GM21360 (cell line): ENCODE measurements around the gene PPP1R1C.

Experiments
- ATAC-seq: cut with Tn5 transposase; IDR thresholded peaks from one replicate; pipeline ENCODE4 v1.9.1; 2021; ENCODE audit warnings: mild to moderate bottlenecking, moderate library complexity; ENCODE audit not compliant: unreplicated experiment

Gene PPP1R1C

DNA sequence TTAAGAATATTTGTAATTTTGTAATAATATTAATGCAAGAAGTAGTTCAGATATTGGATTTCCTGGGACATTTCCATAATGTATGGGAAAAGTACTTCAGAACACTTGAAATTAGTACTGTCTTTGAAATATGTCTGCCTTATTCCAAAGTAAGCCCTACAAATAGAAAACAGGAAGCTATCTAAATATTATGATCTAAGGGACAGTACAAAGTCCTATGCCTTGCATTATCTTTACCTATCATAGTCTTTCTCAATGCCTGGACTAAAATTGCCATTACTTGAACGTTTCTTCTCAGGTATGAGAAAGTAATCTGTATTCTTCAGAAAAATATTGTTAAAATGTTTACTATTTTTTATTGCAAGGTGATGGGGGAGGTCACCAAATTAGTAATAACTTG is 113.0 kb downstream of the PPP1R1C start:
- ATAC-seq, result no peak

DNA sequence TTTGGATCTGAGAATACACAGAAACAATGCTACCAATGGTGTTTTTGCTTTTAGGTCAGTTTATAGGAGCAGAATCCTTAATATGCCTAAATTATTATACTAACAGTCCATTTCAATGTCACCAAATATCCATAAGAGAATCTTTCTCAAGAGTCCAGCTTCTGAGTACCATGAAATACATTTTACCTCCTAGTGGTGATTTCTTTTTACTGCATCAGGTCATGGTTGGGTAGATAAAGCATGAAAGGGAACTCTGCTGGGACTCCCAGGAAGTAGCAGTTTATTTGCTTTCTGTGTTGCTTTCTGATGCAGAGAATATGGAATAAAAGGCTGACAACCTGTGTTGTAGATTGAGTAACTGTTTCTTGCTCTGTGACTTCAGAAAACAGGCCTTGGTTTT is 115.6 kb downstream of the PPP1R1C start:
- ATAC-seq, result peak; percentile 54

GRCh38 chr2:182103526-182103925 is 117.9 kb downstream of the PPP1R1C start:
- no peak for ATAC-seq

- ATAC-seq, result no peak
Observed at GRCh38 chr2:182110347-182110746, 124.7 kb downstream of the PPP1R1C start.

GRCh38 chr2:182113334-182113733 is 127.7 kb downstream of the PPP1R1C start:
- no peak for ATAC-seq

GRCh38 chr2:182115258-182115657 is 129.6 kb downstream of the PPP1R1C start:
- no peak for ATAC-seq

- no peak for ATAC-seq
Observed at GRCh38 chr2:182116774-182117173, 131.1 kb downstream of the PPP1R1C start.

DNA sequence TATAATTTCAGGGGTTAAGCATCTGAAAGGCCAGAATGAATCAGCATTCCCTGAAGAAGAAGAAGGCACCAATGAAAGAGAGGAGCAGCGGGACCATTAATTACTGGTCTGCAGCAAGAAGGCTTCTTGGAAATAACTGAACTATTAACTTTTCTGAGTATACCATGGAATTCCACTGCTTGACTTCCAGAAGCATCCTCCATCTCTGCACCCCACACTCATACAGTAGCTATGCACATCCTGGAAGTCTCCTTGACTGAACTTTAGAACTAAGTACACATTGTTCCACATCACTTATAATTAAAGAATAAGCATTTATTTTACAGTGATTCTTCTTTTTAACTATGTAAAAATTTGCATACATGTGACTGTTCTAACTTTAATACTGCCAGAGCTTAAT is 131.5 kb downstream of the PPP1R1C start:
- no peak for ATAC-seq

- no peak for ATAC-seq
Observed at GRCh38 chr2:182128821-182129707, 143.4 kb downstream of the PPP1R1C start.

GRCh38 chr2:182132605-182133004 is 147.0 kb downstream of the PPP1R1C start:
- no peak for ATAC-seq

GRCh38 chr2:182133195-182133891 is 147.7 kb downstream of the PPP1R1C start:
- no peak for ATAC-seq

DNA sequence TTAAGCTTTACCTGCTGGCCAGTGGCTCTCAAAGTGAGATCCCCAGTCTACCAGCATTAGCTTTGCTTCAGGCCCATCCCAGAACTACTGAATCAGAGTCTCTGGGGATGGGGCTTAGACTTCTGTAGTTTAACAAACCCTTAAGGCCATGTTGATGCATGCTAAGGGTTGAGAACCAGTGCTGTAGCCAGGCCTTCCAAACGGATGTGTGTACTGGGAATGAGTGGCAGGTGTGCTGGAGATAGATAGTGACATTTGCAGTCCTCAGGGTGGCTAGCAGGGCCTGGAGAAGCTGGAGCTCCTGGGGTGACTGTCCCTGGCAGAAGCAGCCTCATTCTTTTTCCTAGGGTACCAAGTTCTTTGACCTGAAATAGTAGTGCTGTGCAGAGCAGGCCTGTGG is 148.5 kb downstream of the PPP1R1C start:
- no peak for ATAC-seq

- ATAC-seq, result no peak
Observed at GRCh38 chr2:182142062-182142461, 156.4 kb downstream of the PPP1R1C start.

DNA sequence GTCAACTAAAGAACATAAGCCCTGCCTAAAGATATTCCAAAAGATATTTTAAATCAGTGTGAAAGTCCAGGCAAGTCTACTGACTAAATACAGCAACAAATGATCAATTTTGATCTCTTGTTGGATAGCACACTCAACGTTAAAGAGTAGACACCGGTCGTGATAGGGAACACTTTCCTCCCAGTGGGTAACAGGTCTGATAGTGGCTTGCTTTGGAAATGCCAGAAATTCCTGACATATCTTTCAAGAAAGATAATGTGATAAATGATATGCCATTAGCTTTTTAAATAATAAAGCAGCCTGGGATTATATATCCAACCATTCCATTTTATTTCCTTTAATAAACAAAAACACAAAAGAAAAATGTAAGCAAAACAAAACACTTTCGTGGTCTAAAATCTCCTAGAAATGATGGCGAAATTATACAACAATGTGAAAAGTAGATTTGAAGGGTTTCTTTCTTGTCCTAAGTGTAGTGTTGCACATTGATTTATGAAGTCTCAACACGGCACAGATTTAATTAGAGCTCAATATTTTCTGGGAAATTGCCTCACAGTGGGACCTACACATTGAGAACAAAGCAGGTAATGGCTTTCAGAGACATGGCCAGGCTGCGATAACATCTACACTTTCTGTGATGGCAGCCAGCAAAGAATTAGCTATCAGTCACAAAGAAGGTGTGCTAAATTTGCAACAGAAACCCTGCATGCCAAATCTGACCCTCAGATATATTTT is 158.6 kb downstream of the PPP1R1C start:
- ATAC-seq, result no peak

- ATAC-seq, result no peak
Observed at GRCh38 chr2:182144776-182145165, 159.1 kb downstream of the PPP1R1C start.

- ATAC-seq, result no peak
Observed at GRCh38 chr2:182148344-182148743, 162.7 kb downstream of the PPP1R1C start.

DNA sequence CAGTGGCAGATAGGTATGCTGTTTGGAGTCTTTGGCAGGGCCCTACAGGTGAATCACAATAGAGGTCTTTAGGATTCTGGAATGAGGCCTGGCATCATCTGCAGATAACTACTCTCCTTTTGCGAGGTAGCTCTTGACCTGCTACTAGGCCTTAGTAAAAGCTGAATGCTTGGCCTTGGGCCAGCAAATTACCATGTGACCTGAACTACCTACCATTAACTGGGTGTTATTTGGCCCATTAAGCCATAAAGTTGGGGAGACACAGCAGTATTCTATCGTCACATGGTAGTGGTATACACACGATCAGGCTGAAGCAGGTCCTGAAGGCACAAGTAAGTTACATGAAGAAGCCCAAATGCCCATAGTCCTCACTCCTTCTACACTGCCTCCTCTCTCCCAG is 178.2 kb downstream of the PPP1R1C start:
- no peak for ATAC-seq

DNA sequence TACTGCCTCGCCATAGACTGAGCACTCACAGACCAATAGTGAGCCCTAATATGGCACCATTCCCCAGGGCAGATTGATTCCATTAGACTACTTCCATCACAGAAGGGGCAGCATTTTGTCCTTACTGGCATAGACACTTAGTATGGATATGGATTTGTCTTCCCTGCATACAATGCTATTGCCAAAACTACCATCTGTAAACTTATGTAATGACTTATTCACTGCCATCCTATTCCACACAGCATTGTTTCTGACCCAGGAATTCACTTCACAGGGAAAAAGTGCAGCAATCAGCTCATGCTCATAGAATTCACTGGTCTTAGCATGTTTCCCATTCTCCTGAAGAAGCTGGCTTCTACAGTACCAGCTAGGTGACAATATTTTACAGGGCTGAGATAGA is 179.0 kb downstream of the PPP1R1C start:
- ATAC-seq, result no peak

DNA sequence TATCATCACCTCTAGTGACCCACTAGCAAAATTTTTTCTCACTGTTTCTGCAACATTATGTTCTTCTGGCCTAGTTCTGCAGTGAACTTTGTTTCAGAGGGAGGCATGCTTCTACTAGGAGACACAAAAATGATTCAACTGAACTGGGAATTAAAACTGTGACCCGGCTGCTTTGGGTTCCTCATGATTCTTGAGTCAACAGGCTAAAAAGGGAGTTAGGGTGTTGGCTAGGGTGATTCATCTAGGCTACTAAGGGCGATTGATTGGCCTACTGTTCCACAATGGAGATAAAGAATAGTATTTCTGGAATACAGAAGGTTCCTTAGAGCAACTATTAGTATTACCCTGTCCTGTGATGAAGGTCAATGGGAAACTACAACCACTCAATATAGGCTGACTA is 179.5 kb downstream of the PPP1R1C start:
- ATAC-seq, result no peak

GRCh38 chr2:182166406-182166805 is 180.8 kb downstream of the PPP1R1C start:
- no peak for ATAC-seq

GRCh38 chr2:182166841-182167240 is 181.2 kb downstream of the PPP1R1C start:
- no peak for ATAC-seq
